ENCODE measurements around the gene KISS1R. TPM values are rescaled to one million over a fixed set of nuclear protein-coding genes. Genes with fewer than 3 reads are reported as not detected.

KISS1R gene
- total and polyA plus RNA-seq, 4 donors: not detected

DNA sequence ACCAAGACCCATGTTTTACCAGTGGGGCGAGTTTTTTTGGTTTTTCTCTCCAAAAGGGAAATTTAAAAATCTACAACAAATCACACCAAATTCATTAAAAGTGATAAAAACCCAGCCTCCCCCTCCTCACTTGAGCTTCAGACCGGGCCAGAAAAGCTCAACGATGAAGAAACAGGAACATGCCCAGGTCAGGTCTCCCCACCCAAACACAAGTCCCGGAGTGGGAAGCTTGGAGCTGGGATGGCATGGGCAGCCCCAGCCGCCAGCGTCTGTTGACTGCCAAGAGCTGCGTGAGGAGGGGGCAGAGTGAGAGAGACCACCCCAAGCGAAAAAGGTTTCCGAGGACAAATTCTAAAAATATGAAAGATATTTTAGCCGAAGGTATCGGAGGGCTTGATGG is 20.1 kb upstream of the KISS1R start:
- Histone ChIP-seq H3K9me3 (ENCODE audit: control insufficient read depth, low read length) (no peaks in the 10 kb centered on the region), H3K4me3 (ENCODE audit: low read length in 2 of 2) (no peak overlapping the region), H3K27ac (ENCODE audit: low read depth in 1 of 2, low read length in 2 of 2) (no peak overlapping the region), H3K27me3 (ENCODE audit: control insufficient read depth in 1 of 2, insufficient read depth in 2 of 2, low read length in 1 of 2) (no peaks in the 10 kb centered on the region), H3K4me1 (ENCODE audit: control insufficient read depth in 1 of 2, insufficient read depth in 2 of 2, low read length in 2 of 2) (no peaks in the 10 kb centered on the region), H3K36me3 (ENCODE audit: control insufficient read depth in 1 of 2, insufficient read depth in 2 of 2, low read length in 1 of 2) (no peaks in the 10 kb centered on the region)
- no peak for DNase-seq
- WGBS, 2 donors: 91 to 92% methylated on average over 11 of the region's 11 CpGs
- ATAC-seq (ENCODE audit: low FRiP score): no peak
- intact Hi-C loops (cut with DNase I): loop anchor here in 1 of 2 donors (10.0 kb wide), 1 partner anchor 198 kb away; the partner anchor contains the start of gene POLR2E

- 90 to 93% methylated on average over 25 to 26 of the region's 26 CpGs for WGBS, 2 donors
- DNase-seq: no peak
- intact Hi-C loops (cut with DNase I): loop anchor here in 1 of 2 donors (10.0 kb wide), 1 partner anchor 197 kb away; the partner anchor contains the start of gene POLR2E
- Histone ChIP-seq H3K4me3 (ENCODE audit: low read length in 2 of 2) (no peak overlapping the region), H3K4me1 (ENCODE audit: control insufficient read depth in 1 of 2, insufficient read depth in 2 of 2, low read length in 2 of 2) (no peaks in the 10 kb centered on the region), H3K27ac (ENCODE audit: low read depth in 1 of 2, low read length in 2 of 2) (no peak overlapping the region), H3K36me3 (ENCODE audit: control insufficient read depth in 1 of 2, insufficient read depth in 2 of 2, low read length in 1 of 2) (no peaks in the 10 kb centered on the region), H3K27me3 (ENCODE audit: control insufficient read depth in 1 of 2, insufficient read depth in 2 of 2, low read length in 1 of 2) (no peaks in the 10 kb centered on the region), H3K9me3 (ENCODE audit: control insufficient read depth, low read length) (no peaks in the 10 kb centered on the region)
- ATAC-seq (ENCODE audit: low FRiP score): no peak
Observed at GRCh38 chr19:897442-898039, 19.6 kb upstream of the KISS1R start.

- ATAC-seq (ENCODE audit: low FRiP score): no peak
- no peaks in the 10 kb centered on the region for H3K36me3 ChIP-seq (ENCODE audit: control insufficient read depth in 1 of 2, insufficient read depth in 2 of 2, low read length in 1 of 2)
- no peak overlapping the region for H3K27ac ChIP-seq (ENCODE audit: low read depth in 1 of 2, low read length in 2 of 2)
- no peak for DNase-seq
- H3K27me3 ChIP-seq (ENCODE audit: control insufficient read depth in 1 of 2, insufficient read depth in 2 of 2, low read length in 1 of 2): no peaks in the 10 kb centered on the region
- H3K4me1 ChIP-seq (ENCODE audit: control insufficient read depth in 1 of 2, insufficient read depth in 2 of 2, low read length in 2 of 2): no peaks in the 10 kb centered on the region
- intact Hi-C loops (cut with DNase I): loop anchor here in 1 of 2 donors (10.0 kb wide), 1 partner anchor 196 kb away; the partner anchor contains the start of gene POLR2E
- WGBS, 2 donors: 76 to 79% methylated on average over 19 to 20 of the region's 20 CpGs
- H3K4me3 ChIP-seq (ENCODE audit: low read length in 2 of 2): no peak overlapping the region
- no peaks in the 10 kb centered on the region for H3K9me3 ChIP-seq (ENCODE audit: control insufficient read depth, low read length)
Observed at GRCh38 chr19:898663-899062, 18.5 kb upstream of the KISS1R start.

DNA sequence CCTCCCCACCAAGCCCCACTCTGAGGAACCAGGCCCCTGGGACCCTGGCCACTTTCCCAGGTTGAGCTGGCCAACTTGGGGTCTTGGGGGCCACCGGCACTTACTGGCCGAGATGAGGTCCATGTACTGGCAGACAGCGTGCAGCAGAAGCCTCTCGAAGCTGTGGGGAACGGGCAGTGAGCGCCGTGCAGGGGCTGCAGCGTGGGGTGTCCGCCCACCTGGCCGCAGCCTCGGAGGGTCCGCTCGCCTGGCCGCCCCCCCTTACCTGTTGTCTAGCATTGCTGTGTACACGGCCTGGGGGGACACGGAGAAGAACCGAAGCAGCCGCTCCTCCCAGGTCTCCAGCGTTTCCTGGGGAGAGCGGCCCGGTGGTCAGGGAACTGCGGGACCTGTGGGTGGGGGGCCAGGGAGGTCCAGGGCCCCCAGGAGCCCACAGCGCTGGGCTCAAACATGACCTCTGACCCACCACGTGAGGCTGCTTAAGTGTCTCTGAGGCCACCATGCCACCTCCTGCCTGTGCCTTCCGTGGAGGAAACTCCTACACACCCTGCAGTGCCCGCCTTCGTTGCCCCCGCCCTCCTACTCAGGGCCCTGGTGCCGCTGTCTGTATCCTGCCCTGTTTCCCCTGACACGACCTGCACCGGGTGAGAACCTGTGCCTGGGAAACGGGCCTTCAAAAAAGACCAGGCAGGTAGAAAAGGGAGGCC is 17.6 kb upstream of the KISS1R start:
- 90% methylated on average over 32 of the region's 32 CpGs for WGBS, 2 donors
- intact Hi-C loops (cut with DNase I): loop anchor here in 1 of 2 donors (10.0 kb wide), 1 partner anchor 195 kb away; the partner anchor contains the start of gene POLR2E
- ATAC-seq (ENCODE audit: low FRiP score): no peak

DNA sequence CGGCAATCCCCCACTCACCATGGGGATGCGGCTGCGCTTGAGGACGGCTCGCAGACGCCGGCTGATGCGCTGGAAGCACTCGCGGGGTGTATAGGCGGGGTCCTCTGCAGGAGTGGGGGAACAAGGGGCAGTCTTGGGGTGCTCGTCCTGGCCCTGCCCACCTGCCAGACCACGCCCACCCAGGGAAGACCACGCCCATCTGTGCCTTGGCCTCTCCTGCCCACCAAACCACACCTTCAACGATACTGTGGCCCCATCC is 17.2 kb upstream of the KISS1R start:
- WGBS, 2 donors: 90 to 92% methylated on average over 13 to 15 of the region's 15 CpGs
- H3K27ac ChIP-seq (ENCODE audit: low read depth in 1 of 2, low read length in 2 of 2): no peak overlapping the region
- no peaks in the 10 kb centered on the region for H3K9me3 ChIP-seq (ENCODE audit: control insufficient read depth, low read length)
- no peaks in the 10 kb centered on the region for H3K4me1 ChIP-seq (ENCODE audit: control insufficient read depth in 1 of 2, insufficient read depth in 2 of 2, low read length in 2 of 2)
- ATAC-seq (ENCODE audit: low FRiP score) (no peak), DNase-seq (no peak)
- intact Hi-C loops (cut with DNase I): no loop called here
- no peaks in the 10 kb centered on the region for H3K27me3 ChIP-seq (ENCODE audit: control insufficient read depth in 1 of 2, insufficient read depth in 2 of 2, low read length in 1 of 2)
- H3K36me3 ChIP-seq (ENCODE audit: control insufficient read depth in 1 of 2, insufficient read depth in 2 of 2, low read length in 1 of 2): no peaks in the 10 kb centered on the region
- no peak overlapping the region for H3K4me3 ChIP-seq (ENCODE audit: low read length in 2 of 2)

More for the DNA sequence above, 17.6 kb upstream of the KISS1R start:
- H3K36me3 ChIP-seq (ENCODE audit: control insufficient read depth in 1 of 2, insufficient read depth in 2 of 2, low read length in 1 of 2): no peaks in the 10 kb centered on the region
- no peak overlapping the region for H3K4me3 ChIP-seq (ENCODE audit: low read length in 2 of 2)
- no peaks in the 10 kb centered on the region for H3K27me3 ChIP-seq (ENCODE audit: control insufficient read depth in 1 of 2, insufficient read depth in 2 of 2, low read length in 1 of 2)
- DNase-seq: no peak
- H3K9me3 ChIP-seq (ENCODE audit: control insufficient read depth, low read length): no peaks in the 10 kb centered on the region
- no peaks in the 10 kb centered on the region for H3K4me1 ChIP-seq (ENCODE audit: control insufficient read depth in 1 of 2, insufficient read depth in 2 of 2, low read length in 2 of 2)
- H3K27ac ChIP-seq (ENCODE audit: low read depth in 1 of 2, low read length in 2 of 2): no peak overlapping the region

- Histone ChIP-seq H3K9me3 (ENCODE audit: control insufficient read depth, low read length) (no peaks in the 10 kb centered on the region), H3K27ac (ENCODE audit: low read depth in 1 of 2, low read length in 2 of 2) (no peak overlapping the region), H3K4me3 (ENCODE audit: low read length in 2 of 2) (no peak overlapping the region), H3K36me3 (ENCODE audit: control insufficient read depth in 1 of 2, insufficient read depth in 2 of 2, low read length in 1 of 2) (no peaks in the 10 kb centered on the region), H3K27me3 (ENCODE audit: control insufficient read depth in 1 of 2, insufficient read depth in 2 of 2, low read length in 1 of 2) (no peaks in the 10 kb centered on the region), H3K4me1 (ENCODE audit: control insufficient read depth in 1 of 2, insufficient read depth in 2 of 2, low read length in 2 of 2) (no peaks in the 10 kb centered on the region)
- WGBS, 2 donors: 84 to 86% methylated on average over 29 to 30 of the region's 30 CpGs
- DNase-seq: no peak
- ATAC-seq (ENCODE audit: low FRiP score): no peak
- intact Hi-C loops (cut with DNase I): no loop called here
Observed at GRCh38 chr19:900302-901111, 16.6 kb upstream of the KISS1R start.

DNA sequence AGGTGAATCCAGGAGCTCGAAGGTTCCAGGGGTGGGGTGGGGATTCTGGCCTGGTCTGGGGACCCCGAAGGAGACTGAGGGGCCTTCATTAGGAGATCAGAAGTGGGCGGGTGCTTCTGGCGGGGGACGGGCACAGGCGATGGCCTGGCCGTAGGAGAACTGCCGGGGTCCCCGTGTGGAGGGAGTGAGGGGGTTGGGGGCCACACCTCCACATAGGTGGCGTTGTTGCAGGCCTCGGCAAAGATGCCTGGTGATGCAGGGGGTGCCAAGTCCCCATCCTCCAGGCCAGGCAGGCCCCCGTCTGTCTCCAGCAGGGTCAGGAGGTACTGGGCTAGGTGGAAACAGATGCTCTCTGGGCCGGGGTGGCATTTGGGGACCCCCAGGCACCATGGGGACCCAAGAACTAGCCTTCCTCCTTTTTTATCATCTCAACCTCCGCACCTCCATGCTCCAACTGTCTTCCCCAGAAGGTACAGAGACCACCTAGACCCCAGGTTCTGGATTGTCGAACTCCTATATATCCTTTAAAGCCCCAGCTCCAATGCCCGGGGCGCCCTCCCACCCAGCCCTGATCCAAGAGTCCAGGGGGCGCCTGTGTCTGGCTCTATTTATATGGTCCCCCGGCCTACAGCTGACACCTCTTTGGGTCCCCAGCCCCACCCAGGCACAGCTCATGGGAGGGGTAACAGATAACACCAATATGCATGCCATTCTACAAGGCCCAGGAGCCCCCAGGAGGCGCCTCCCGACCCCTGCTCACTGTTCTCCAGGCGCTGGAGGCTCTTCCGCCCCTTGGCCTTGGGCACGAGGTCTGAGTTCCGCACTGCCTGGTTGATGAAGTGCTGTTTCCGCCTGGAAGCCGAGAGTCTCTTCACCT is 15.7 kb upstream of the KISS1R start:
- Histone ChIP-seq H3K36me3 (ENCODE audit: control insufficient read depth in 1 of 2, insufficient read depth in 2 of 2, low read length in 1 of 2) (no peaks in the 10 kb centered on the region), H3K4me3 (ENCODE audit: low read length in 2 of 2) (no peak overlapping the region), H3K27ac (ENCODE audit: low read depth in 1 of 2, low read length in 2 of 2) (no peak overlapping the region), H3K4me1 (ENCODE audit: control insufficient read depth in 1 of 2, insufficient read depth in 2 of 2, low read length in 2 of 2) (no peaks in the 10 kb centered on the region), H3K27me3 (ENCODE audit: control insufficient read depth in 1 of 2, insufficient read depth in 2 of 2, low read length in 1 of 2) (no peaks in the 10 kb centered on the region), H3K9me3 (ENCODE audit: control insufficient read depth, low read length) (no peaks in the 10 kb centered on the region)
- 94 to 95% methylated on average over 24 to 27 of the region's 27 CpGs for WGBS, 2 donors
- ATAC-seq (ENCODE audit: low FRiP score) (no peak), DNase-seq (no peak)
- intact Hi-C loops (cut with DNase I): no loop called here

DNA sequence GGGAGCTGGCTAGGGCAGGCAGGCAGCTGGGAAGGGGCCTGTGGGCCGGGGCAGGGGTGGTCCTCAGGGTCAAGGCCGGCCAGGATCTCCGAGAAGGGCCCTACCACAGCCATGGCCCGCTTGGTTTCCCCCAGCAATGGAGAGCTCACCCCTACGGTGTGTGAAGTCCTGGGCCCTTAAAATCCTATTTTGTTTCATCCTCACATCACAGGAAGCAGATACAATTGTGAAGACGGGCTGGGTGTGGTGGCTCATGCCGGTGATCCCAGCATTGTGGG is 15.1 kb upstream of the KISS1R start:
- no peak overlapping the region for H3K4me3 ChIP-seq (ENCODE audit: low read length in 2 of 2)

More for the DNA sequence above, 15.1 kb upstream of the KISS1R start:
- DNase-seq (no peak), ATAC-seq (ENCODE audit: low FRiP score) (no peak)
- intact Hi-C loops (cut with DNase I): no loop called here
- WGBS, 2 donors: 92 to 96% methylated on average over 7 of the region's 7 CpGs
- Histone ChIP-seq H3K27ac (ENCODE audit: low read depth in 1 of 2, low read length in 2 of 2) (no peak overlapping the region), H3K4me1 (ENCODE audit: control insufficient read depth in 1 of 2, insufficient read depth in 2 of 2, low read length in 2 of 2) (no peaks in the 10 kb centered on the region), H3K27me3 (ENCODE audit: control insufficient read depth in 1 of 2, insufficient read depth in 2 of 2, low read length in 1 of 2) (no peaks in the 10 kb centered on the region), H3K36me3 (ENCODE audit: control insufficient read depth in 1 of 2, insufficient read depth in 2 of 2, low read length in 1 of 2) (no peaks in the 10 kb centered on the region), H3K9me3 (ENCODE audit: control insufficient read depth, low read length) (no peaks in the 10 kb centered on the region)

All from aorta (tissue), 5 donors.